Activated CD8-positive, alpha-beta memory T cell treated with anti-CD3 and anti-CD28 coated beads for 1 hour (primary cell): Measurements from ENCODE around the gene MLXIPL.
"Not testable (repeated sequence)": the region's sequence is repeated elsewhere in the genome, so short reads cannot be mapped to it uniquely, and the experiment has no call there.

Experiments used
- DNase-seq, 2 donors: peaks; one replicate each; pipeline ENCODE4 v3.0.0-alpha.2; 2020; ENCODE audit warnings: low read depth in 1 of 2; ENCODE audit errors: extremely low read depth in 1 of 2

The MLXIPL gene

GRCh38 chr7:73646785-73647724 lies 22.7 kb upstream of the MLXIPL start:
- DNase-seq: no peak

GRCh38 chr7:73645643-73646174 lies 21.4 kb upstream of the MLXIPL start:
- DNase-seq: no peak

- no peak for DNase-seq
Observed at GRCh38 chr7:73644688-73645286, 20.5 kb upstream of the MLXIPL start.

- no peak for DNase-seq
Observed at GRCh38 chr7:73642834-73643233, 18.5 kb upstream of the MLXIPL start.

- no peak for DNase-seq
Observed at GRCh38 chr7:73638911-73639310, 14.6 kb upstream of the MLXIPL start.

GRCh38 chr7:73635428-73636200 lies 11.3 kb upstream of the MLXIPL start:
- no peak for DNase-seq

- no peak for DNase-seq
Observed at GRCh38 chr7:73633844-73634243, 9.5 kb upstream of the MLXIPL start.

- DNase-seq: no peak
Observed at GRCh38 chr7:73633323-73633722, 9.0 kb upstream of the MLXIPL start.

GRCh38 chr7:73631558-73631957 lies 7.2 kb upstream of the MLXIPL start:
- DNase-seq: no peak

GRCh38 chr7:73628504-73628903 lies 4.2 kb upstream of the MLXIPL start:
- DNase-seq: no peak

- no peak for DNase-seq
Observed at GRCh38 chr7:73626814-73627213, 2.5 kb upstream of the MLXIPL start.

GRCh38 chr7:73625276-73625675 lies 954 bp upstream of the MLXIPL start:
- DNase-seq: no peak

GRCh38 chr7:73624669-73625001 lies 313 bp upstream of the MLXIPL start:
- no peak for DNase-seq

- no peak for DNase-seq
Observed at GRCh38 chr7:73622909-73623797, 1.2 kb downstream of the MLXIPL start.

- no peak for DNase-seq
Observed at GRCh38 chr7:73622527-73622908, 1.8 kb downstream of the MLXIPL start.

- DNase-seq: no peak
Observed at GRCh38 chr7:73621168-73622063, 2.9 kb downstream of the MLXIPL start.

- not testable (repeated sequence) for DNase-seq
Observed at GRCh38 chr7:73619394-73619793, 4.9 kb downstream of the MLXIPL start.

GRCh38 chr7:73618538-73618937 lies 5.8 kb downstream of the MLXIPL start:
- DNase-seq: no peak

GRCh38 chr7:73617520-73617919 lies 6.8 kb downstream of the MLXIPL start:
- DNase-seq: not testable (repeated sequence)
